ENCODE measurements around the gene CDHR1. TPM values are rescaled to one million over a fixed set of nuclear protein-coding genes. Genes with fewer than 3 reads are reported as not detected.
"Not testable (repeated sequence)": the region's sequence is repeated elsewhere in the genome, so short reads cannot be mapped to it uniquely, and the experiment has no call there.

Gene CDHR1
- 0.31 TPM for total RNA-seq

- H3K27me3 ChIP-seq (ENCODE audit: insufficient read depth, low read length): peaks cover 32% of the 10 kb centered on the region
- H3K4me3 ChIP-seq (ENCODE audit: low read length): no peak within 1 kb of the TSS
- peaks cover 19% of the 10 kb centered on the region for H3K4me1 ChIP-seq (ENCODE audit: insufficient read depth, low read length)
- H3K9me3 ChIP-seq (ENCODE audit: low read depth, low read length): no peaks in the 10 kb centered on the region
These were observed at the start of gene CDHR1 for GRCh38 chr10:84194424-84195043. Gene CDHR1 (plus strand): TSS chr10:84194537. CDS start chr10:84194761, 224 bp downstream.

DNA sequence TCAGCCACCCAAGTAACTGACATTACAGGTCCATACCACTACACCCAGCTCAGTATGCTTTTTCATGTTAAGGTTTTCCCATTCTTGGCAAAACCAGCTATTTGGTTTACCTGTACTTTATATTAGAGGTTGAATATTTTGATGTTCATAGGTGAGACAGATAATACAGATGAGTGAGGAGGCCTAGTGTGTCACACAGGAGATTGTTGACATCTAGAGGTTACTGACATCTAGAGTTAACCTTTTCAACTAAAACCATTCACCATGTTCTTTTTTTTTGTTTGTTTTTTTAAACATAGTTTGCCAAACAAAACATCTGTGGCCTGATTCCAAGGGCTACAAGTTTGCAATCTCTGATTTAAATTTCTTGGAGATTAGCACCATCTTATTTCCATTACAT is 47.0 kb upstream of the CDHR1 start:
- Histone ChIP-seq H3K27me3 (ENCODE audit: insufficient read depth, low read length) (no peaks in the 10 kb centered on the region), H3K9me3 (ENCODE audit: low read depth, low read length) (no peaks in the 10 kb centered on the region), H3K4me3 (ENCODE audit: low read length) (no peak overlapping the region), H3K4me1 (ENCODE audit: insufficient read depth, low read length) (no peaks in the 10 kb centered on the region)

DNA sequence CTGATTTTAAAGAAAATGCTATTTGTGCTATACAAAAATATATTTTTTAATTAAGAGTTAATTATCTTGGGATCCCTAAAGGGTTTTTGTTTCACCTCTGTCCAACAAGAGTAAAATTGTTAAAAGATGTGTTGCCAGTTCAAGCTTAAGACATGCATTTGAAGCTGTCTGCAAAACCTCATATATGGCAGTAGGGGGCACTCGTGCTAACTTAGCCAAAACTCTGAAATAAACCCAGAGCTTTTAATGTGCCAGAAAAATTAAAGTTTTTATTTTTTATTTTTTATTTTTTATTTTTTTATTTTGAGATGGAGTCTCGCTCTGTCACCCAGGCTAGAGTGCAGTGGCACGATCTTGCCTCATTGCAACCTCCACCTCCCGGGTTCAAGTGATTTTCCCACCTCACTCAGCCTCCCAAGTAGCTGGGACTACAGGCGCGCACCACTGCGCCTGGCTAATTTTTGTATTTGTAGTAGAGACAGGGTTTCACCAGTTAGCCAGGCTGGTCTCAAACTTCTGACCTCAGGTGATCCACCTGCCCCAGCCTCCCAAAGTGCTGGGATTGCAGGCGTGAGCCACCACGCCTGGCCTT is 46.2 kb upstream of the CDHR1 start:
- H3K9me3 ChIP-seq (ENCODE audit: low read depth, low read length); H3K4me1 ChIP-seq (ENCODE audit: insufficient read depth, low read length); H3K4me3 ChIP-seq (ENCODE audit: low read length); H3K27me3 ChIP-seq (ENCODE audit: insufficient read depth, low read length): not testable (repeated sequence)

GRCh38 chr10:84149854-84150253 is 44.5 kb upstream of the CDHR1 start:
- Histone ChIP-seq H3K27me3 (ENCODE audit: insufficient read depth, low read length) (no peaks in the 10 kb centered on the region), H3K4me3 (ENCODE audit: low read length) (no peak overlapping the region), H3K4me1 (ENCODE audit: insufficient read depth, low read length) (no peaks in the 10 kb centered on the region), H3K9me3 (ENCODE audit: low read depth, low read length) (no peaks in the 10 kb centered on the region)

GRCh38 chr10:84152769-84153168 is 41.6 kb upstream of the CDHR1 start:
- Histone ChIP-seq H3K9me3 (ENCODE audit: low read depth, low read length) (no peaks in the 10 kb centered on the region), H3K27me3 (ENCODE audit: insufficient read depth, low read length) (no peaks in the 10 kb centered on the region), H3K4me1 (ENCODE audit: insufficient read depth, low read length) (peaks cover 14% of the 10 kb centered on the region), H3K4me3 (ENCODE audit: low read length) (no peak overlapping the region)

GRCh38 chr10:84155521-84155920 is 38.8 kb upstream of the CDHR1 start:
- Histone ChIP-seq H3K9me3 (ENCODE audit: low read depth, low read length) (no peaks in the 10 kb centered on the region), H3K4me1 (ENCODE audit: insufficient read depth, low read length) (peaks cover 22% of the 10 kb centered on the region), H3K27me3 (ENCODE audit: insufficient read depth, low read length) (no peaks in the 10 kb centered on the region), H3K4me3 (ENCODE audit: low read length) (no peak overlapping the region)

GRCh38 chr10:84156009-84156408 is 38.3 kb upstream of the CDHR1 start:
- H3K4me3 ChIP-seq (ENCODE audit: low read length): no peak overlapping the region
- no peaks in the 10 kb centered on the region for H3K27me3 ChIP-seq (ENCODE audit: insufficient read depth, low read length)
- no peaks in the 10 kb centered on the region for H3K9me3 ChIP-seq (ENCODE audit: low read depth, low read length)
- peaks cover 22% of the 10 kb centered on the region for H3K4me1 ChIP-seq (ENCODE audit: insufficient read depth, low read length)

DNA sequence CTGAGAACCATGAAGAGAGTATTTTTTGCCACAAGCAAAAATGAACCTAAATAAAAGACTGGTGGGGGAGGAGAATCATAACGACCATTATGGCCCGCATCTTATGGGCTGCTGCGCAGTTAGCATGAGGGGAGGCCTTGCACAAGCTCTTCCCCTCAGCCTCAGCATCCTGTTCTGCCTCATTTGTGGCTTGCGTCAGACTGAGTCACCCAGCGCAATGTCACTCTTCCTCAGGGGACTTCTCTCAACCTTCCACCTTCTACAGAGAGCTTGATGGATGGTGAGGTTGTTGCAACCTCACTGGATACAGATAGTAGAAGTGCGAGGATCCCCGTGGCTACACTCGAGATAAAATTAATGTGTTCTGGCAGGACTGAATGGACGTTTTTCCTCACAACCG is 37.6 kb upstream of the CDHR1 start:
- H3K27me3 ChIP-seq (ENCODE audit: insufficient read depth, low read length): no peaks in the 10 kb centered on the region
- H3K9me3 ChIP-seq (ENCODE audit: low read depth, low read length): no peaks in the 10 kb centered on the region
- no peak overlapping the region for H3K4me3 ChIP-seq (ENCODE audit: low read length)
- H3K4me1 ChIP-seq (ENCODE audit: insufficient read depth, low read length): peaks cover 22% of the 10 kb centered on the region

DNA sequence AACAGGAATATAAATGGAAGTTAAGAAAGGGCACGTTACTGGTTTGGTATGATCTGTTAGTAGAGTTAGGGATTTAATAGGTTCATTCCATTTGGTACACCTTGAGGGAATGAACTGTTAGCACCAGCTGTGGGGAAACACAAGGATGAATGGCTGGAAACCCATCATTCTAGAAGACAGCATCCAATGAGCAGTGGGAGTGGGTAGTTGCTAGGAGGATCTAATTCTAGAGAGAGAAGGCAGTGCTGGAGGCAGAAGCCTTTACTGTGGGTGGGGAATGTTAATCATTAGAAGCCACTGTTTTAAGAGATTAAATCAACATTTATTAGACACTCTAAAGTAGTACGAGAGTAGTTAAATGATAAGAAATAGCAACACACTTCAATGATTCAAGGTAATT is 36.3 kb upstream of the CDHR1 start:
- Histone ChIP-seq H3K4me3 (ENCODE audit: low read length) (no peak overlapping the region), H3K27me3 (ENCODE audit: insufficient read depth, low read length) (no peaks in the 10 kb centered on the region), H3K9me3 (ENCODE audit: low read depth, low read length) (no peaks in the 10 kb centered on the region), H3K4me1 (ENCODE audit: insufficient read depth, low read length) (peaks cover 22% of the 10 kb centered on the region)

DNA sequence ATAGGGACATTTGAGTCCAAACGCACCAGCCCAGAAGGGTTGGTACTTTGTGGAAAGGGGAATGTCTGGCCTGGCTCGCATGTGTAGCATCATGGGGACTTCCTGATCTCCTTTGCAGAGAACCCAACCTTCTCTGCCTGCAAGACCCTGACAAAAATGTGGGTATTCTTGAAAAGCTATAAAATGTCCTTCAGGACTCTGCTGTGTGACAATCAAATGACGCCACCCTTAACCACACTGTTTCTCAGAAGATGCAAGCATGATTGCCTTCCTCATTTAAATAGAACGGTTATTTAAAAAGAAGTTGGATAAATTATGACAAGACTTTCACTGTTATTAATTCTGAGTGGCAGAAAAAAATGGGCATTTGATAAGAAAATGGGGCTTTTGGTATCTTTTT is 35.8 kb upstream of the CDHR1 start:
- Histone ChIP-seq H3K4me3 (ENCODE audit: low read length) (no peak overlapping the region), H3K27me3 (ENCODE audit: insufficient read depth, low read length) (no peaks in the 10 kb centered on the region), H3K9me3 (ENCODE audit: low read depth, low read length) (no peaks in the 10 kb centered on the region), H3K4me1 (ENCODE audit: insufficient read depth, low read length) (peaks cover 22% of the 10 kb centered on the region)

DNA sequence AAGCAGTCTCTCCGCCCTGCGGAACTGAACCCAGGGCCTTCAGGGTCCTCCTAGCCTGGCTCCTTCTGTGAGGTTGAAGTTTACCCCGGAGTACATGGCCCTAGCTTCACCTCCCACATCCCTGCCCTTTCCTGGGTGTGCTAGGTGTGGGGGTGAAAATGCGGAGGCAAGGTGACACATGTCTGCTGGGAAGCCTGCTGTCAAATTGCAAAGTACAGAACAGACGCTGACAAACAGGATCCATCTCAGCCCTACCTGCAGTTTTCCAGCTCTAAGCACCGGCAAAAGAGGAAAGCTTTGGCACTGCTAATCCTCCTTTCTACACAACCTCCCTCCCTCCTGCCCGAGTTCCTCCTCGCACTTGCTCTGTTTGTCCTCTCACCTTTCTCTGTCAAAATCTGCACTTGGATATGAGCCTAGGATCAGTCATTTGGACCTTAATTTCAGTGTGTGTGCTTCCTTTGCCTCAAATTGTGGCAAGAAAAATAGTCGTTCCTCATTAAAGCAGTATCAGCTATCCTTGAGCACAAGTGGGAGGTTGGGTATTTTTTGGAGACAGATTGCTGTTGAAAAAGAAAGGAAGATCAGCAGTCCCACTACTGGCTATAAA is 35.2 kb upstream of the CDHR1 start:
- no peaks in the 10 kb centered on the region for H3K9me3 ChIP-seq (ENCODE audit: low read depth, low read length)
- no peak overlapping the region for H3K4me3 ChIP-seq (ENCODE audit: low read length)
- H3K4me1 ChIP-seq (ENCODE audit: insufficient read depth, low read length): peaks cover 22% of the 10 kb centered on the region
- no peaks in the 10 kb centered on the region for H3K27me3 ChIP-seq (ENCODE audit: insufficient read depth, low read length)

- no peak overlapping the region for H3K4me3 ChIP-seq (ENCODE audit: low read length)
- no peaks in the 10 kb centered on the region for H3K9me3 ChIP-seq (ENCODE audit: low read depth, low read length)
These were observed 33.5 kb upstream of the CDHR1 start for GRCh38 chr10:84160663-84161362.

GRCh38 chr10:84163996-84164395 is 30.3 kb upstream of the CDHR1 start:
- no peaks in the 10 kb centered on the region for H3K27me3 ChIP-seq (ENCODE audit: insufficient read depth, low read length)
- H3K4me1 ChIP-seq (ENCODE audit: insufficient read depth, low read length): peaks cover 3% of the 10 kb centered on the region
- no peaks in the 10 kb centered on the region for H3K9me3 ChIP-seq (ENCODE audit: low read depth, low read length)
- H3K4me3 ChIP-seq (ENCODE audit: low read length): no peak overlapping the region

More at GRCh38 chr10:84160663-84161362, 33.5 kb upstream of the CDHR1 start:
- Histone ChIP-seq H3K27me3 (ENCODE audit: insufficient read depth, low read length) (no peaks in the 10 kb centered on the region), H3K4me1 (ENCODE audit: insufficient read depth, low read length) (peaks cover 19% of the 10 kb centered on the region)

DNA sequence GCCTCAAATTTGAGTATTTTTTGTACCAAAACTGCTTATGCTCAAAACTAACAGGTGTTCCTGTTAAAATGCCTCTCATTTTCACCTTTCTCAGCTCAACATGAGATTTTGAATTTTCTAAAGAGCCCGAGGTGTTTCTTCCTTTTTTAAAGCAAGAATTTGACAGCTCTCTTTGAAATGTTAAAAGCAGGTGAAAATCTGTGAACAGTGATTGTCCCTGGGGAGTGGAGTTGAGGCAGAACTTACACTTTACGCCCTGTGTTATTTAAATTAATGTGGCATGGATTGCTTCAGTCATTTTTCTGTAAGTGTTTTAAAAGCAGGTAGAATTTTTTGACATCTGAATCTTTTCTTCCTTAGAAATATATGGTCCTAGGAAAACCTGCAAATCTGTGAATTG is 29.9 kb upstream of the CDHR1 start:
- no peak overlapping the region for H3K4me3 ChIP-seq (ENCODE audit: low read length)
- H3K9me3 ChIP-seq (ENCODE audit: low read depth, low read length): no peaks in the 10 kb centered on the region
- H3K4me1 ChIP-seq (ENCODE audit: insufficient read depth, low read length): no peaks in the 10 kb centered on the region
- H3K27me3 ChIP-seq (ENCODE audit: insufficient read depth, low read length): no peaks in the 10 kb centered on the region

DNA sequence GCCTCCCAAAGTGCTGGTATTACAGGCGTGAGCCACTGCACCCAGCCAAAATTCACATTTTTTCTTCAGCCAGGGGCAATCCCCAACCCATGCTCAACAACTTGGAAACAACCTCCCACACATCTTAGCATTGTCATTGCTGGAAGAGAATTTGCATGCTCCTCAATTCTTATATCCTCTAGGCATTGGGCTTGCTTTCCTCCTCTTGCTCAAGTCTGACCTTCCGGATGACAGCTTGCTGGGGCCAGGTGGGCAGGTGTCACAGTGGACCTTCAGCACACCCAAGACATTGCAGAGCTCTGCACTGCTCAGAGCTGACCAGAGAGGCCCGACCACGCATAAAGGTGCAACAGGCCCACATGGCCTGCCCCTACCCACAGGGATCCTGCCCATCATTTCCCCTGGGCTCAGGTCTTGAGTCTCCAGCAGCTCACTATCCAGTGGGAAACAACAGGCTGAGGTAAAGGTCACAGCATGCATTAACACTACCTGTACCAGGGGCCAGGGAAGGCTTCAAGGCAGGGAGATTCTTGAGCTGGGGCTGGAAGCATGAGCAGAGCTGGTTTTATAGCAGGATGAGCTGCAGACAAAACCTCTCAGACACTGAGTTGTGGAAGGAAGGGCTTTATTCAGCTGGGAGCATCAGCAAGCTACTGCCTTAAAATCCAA is 27.6 kb upstream of the CDHR1 start:
- Histone ChIP-seq H3K9me3 (ENCODE audit: low read depth, low read length) (no peaks in the 10 kb centered on the region), H3K27me3 (ENCODE audit: insufficient read depth, low read length) (no peaks in the 10 kb centered on the region), H3K4me1 (ENCODE audit: insufficient read depth, low read length) (no peaks in the 10 kb centered on the region), H3K4me3 (ENCODE audit: low read length) (no peak overlapping the region)

All from mononuclear cell (primary cell).